Endothelial cell of umbilical vein (primary cell): ENCODE results near the gene GALNT9.

ENCODE experiments used
- EZH2 ChIP-seq: IDR thresholded peaks from 2 replicates; pipeline ENCODE4 v1.6.1; 2012; ENCODE audit warnings: borderline replicate concordance, low read depth, mild to moderate bottlenecking, moderate library complexity, low read length, inconsistent platforms; ENCODE audit not compliant: severe bottlenecking
- GATA2 ChIP-seq: IDR thresholded peaks from 2 replicates; pipeline ENCODE4 v1.7.0; 2011; ENCODE audit warnings: low read depth, mild to moderate bottlenecking, moderate library complexity, mixed read lengths, low read length; ENCODE audit not compliant: insufficient read length, insufficient read depth
- MAX ChIP-seq: IDR thresholded peaks from 2 replicates; pipeline ENCODE4 v1.6.1; 2011; ENCODE audit not compliant: insufficient read depth, insufficient read length
- MYC ChIP-seq: IDR thresholded peaks from one replicate; pipeline ENCODE4 v1.6.1; 2011; ENCODE audit warnings: mild to moderate bottlenecking, low read depth, low read length
- POLR2A ChIP-seq: IDR thresholded peaks from 2 replicates; pipeline ENCODE4 v1.6.1; 2012; ENCODE audit warnings: low read depth, mild to moderate bottlenecking, control low read depth, low read length
- POLR2AphosphoS5 ChIP-seq: IDR thresholded peaks from 2 replicates; pipeline ENCODE4 v1.6.1; 2012; ENCODE audit warnings: low read depth, mild to moderate bottlenecking, control low read depth, low read length, moderate library complexity; ENCODE audit not compliant: insufficient read depth
- TF ChIP-seq, protein P1 (sequence below), 2 donors: IDR thresholded peaks; 1 replicate in 1 of 2; 2 replicates in 1 of 2; pipeline ENCODE4 v1.5.1; 2011; ENCODE audit warnings: low read length in 2 of 2, mild to moderate bottlenecking in 2 of 2, moderate library complexity in 2 of 2, control low read depth in 1 of 2, inconsistent platforms in 1 of 2, low read depth in 1 of 2; ENCODE audit not compliant: insufficient read depth in 1 of 2; ENCODE audit errors: extremely low read depth in 1 of 2

DNA sequence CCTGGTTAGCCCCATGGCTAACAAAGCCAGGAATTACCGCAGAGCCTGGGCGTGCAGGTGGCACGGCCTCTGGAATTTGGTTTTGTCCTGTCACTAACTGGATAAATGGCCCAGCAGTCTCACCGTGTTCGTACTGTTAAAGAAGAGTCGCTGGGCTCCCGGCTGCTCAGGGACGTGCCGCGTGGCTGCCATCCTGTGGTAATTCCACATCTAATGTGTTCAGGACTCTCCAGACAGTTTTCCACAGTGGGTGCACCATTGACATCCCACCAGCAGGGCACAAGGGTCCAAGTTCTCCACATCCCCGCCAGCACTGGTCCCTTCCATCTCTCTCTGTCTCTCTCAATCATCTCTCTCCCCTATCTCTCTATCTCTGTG, 165.5 kb downstream of the GALNT9 start:
- TF ChIP-seq, protein P1, sequence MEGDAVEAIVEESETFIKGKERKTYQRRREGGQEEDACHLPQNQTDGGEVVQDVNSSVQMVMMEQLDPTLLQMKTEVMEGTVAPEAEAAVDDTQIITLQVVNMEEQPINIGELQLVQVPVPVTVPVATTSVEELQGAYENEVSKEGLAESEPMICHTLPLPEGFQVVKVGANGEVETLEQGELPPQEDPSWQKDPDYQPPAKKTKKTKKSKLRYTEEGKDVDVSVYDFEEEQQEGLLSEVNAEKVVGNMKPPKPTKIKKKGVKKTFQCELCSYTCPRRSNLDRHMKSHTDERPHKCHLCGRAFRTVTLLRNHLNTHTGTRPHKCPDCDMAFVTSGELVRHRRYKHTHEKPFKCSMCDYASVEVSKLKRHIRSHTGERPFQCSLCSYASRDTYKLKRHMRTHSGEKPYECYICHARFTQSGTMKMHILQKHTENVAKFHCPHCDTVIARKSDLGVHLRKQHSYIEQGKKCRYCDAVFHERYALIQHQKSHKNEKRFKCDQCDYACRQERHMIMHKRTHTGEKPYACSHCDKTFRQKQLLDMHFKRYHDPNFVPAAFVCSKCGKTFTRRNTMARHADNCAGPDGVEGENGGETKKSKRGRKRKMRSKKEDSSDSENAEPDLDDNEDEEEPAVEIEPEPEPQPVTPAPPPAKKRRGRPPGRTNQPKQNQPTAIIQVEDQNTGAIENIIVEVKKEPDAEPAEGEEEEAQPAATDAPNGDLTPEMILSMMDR (IDR thresholded peaks at IDR 0.05; ENCODE audit: extremely low read depth in 1 of 2, insufficient read depth in 1 of 2, low read depth in 1 of 2, low read length in 2 of 2) = peak; percentile 8 to 11
- TF ChIP-seq EZH2 = no peak
- no peak for TF ChIP-seq MAX
- no peak for TF ChIP-seq POLR2A
- TF ChIP-seq MYC = no peak
- TF ChIP-seq POLR2AphosphoS5 = no peak
- no peak for TF ChIP-seq GATA2
